Brain pericyte (primary cell): ENCODE results near the gene INTS6.

ENCODE experiments used
- DNase-seq: peaks from one replicate; pipeline ENCODE4 v3.0.0-alpha.2; 2012; ENCODE audit warnings: low read depth, low spot score

Gene INTS6

GRCh38 chr13:51405176-51405575 is 47.7 kb downstream of the INTS6 start:
- DNase-seq: no peak

GRCh38 chr13:51397262-51397941 is 55.4 kb downstream of the INTS6 start:
- DNase-seq: no peak

DNA sequence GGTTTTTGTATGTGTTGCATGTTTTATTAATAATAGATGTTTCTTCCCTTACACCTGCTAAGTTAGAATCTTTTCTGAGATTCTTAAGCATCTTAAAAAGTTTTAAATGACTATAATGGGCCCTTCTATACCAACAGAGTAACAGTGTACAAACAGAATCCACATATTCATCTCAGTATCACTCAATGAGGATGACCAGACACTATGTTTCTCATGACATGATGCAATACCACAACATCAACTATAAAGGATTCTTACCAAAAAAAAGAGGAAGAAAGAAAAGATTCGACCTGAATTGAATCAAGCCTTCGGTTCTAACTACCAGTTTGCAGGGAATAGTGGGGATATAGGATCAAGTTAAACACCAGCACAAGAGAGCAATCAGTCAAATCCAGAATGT is 56.5 kb downstream of the INTS6 start:
- DNase-seq: no peak

- no peak for DNase-seq
Measured at GRCh38 chr13:51394724-51395123, 58.1 kb downstream of the INTS6 start.

DNA sequence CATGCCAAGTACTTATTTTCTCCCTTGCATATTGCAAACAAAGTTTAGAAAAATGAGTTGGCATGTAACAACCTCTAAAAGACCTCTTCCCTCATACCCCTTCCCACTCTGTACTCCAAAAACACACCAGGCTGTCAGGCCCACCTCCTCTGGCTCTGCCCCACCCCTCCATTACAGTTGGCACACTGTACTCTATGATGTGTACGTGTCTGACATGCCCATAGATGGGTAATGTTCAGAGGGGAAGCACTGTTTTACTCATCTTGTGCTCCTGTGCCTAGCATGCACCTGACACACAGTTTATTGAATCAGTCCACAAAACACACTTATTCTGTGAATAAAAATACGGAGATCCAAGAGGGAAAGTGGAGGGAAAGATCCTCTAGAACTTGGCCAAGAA is 67.7 kb downstream of the INTS6 start:
- DNase-seq: no peak

- DNase-seq: no peak
Measured at GRCh38 chr13:51380269-51380668, 72.6 kb downstream of the INTS6 start.

DNA sequence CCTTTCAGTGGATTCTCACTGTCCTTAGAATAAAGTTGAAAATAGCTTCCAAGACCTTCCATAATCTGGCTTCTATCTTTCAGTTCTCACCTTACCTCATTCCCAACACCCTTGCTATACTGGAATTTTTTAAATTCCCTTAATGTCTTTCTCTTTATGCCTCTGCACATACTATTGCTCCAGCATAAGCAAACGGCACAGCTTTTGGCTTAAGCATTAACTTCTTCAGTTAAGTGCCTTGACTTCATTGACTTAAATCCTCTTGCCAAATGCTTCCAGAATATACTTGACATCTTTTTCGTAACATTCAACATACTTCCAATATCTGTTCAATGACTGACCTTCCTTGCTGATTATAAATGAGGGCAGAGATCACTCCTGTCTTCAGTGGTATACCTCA is 79.4 kb downstream of the INTS6 start:
- DNase-seq: no peak

DNA sequence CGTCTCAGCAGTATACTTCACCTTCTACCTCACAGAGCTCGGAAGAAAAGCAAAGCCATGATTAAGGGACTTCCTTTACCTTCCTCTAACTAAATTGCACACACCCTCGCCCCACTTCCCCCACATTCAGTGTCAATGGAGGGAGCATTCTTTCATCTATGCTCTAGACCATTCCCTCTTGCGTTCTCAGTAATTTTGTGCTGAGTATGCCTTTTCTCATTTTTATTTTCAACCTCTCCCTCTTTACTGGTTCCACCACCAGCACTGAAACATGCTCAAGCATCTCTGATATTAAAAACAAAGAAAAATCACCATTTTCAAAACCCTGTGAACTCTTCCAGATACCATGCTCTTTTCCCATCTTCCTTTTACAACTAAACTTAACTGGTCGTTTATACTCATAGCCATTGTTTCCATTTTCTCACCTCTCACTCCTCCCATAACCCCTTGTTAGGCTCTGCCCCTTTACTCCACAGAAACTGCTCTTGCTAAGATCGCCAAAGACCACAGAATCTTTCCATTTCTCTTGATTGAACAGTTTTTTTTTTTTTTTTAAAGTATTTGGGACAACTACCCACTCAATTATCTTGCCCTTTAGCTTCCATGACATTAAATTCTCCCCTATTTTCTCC is 81.0 kb downstream of the INTS6 start:
- DNase-seq: no peak

- no peak for DNase-seq
Measured at GRCh38 chr13:51370811-51371210, 82.0 kb downstream of the INTS6 start.

GRCh38 chr13:51370116-51370515 is 82.7 kb downstream of the INTS6 start:
- no peak for DNase-seq

DNA sequence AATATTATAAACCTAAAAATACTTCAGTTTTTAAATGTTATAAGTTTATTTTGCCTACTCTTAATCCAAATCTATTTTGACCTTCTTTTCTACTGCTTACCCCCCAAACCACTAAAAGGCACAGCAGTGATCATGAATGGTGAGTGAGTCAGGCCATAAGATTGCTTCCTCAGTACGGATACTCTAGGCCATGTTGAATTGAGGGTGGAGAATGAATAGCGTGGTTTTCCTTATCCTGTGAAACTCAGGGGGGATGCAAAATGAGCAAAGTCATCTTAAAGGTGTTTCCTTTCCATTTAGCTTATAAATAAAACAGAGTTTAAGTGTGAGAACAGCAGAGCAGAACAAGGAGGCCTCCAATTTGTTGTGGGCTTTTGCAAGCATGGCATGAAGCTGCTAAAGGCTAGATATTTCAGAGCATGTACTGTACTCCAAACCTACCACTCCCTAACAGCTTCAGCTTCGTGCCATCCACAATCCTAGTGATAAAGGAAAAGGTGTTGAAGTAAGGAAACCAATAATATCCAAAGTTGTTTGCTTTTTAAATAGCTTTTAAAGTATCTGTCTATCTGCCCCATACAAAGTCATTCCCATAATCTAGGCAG is 88.3 kb downstream of the INTS6 start:
- DNase-seq: no peak

GRCh38 chr13:51363625-51364024 is 89.2 kb downstream of the INTS6 start:
- DNase-seq: no peak

DNA sequence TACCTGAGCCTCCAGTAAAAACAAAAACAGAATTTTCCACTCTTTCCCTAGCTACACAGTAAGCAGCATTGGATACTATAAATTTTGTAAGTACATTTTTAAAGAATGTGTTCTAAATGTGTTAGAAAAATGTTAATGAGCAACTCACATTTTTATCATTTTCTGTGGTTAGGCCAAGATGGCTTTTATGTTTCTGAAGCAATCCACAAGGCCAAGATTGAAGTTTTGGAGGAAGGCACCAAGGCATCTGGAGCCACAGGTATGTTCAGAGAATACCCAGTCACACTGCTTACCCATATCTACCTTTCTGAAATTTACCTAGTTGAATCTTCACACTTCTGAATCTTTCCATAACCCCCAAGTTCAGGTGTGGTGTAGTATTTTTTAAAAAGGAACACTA is 91.7 kb downstream of the INTS6 start:
- no peak for DNase-seq

DNA sequence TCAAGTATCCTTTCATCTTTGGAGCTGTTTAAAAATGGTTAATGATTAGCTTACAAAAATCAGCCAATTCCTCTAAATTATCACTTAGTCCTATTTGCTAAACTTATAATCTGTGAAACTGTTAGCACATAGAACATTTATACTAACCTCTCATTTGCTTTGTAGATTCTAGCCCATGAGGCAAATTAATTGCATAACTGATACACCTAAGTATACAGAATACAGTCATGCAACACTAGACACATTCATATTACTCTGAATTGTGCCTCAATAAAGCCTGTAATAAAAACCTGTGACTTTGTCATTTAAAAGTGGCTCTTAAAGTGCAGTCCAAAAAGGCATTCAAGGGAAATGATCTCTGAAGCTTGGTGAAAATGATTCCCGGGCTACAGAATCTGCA is 92.3 kb downstream of the INTS6 start:
- no peak for DNase-seq

- DNase-seq: no peak
Measured at GRCh38 chr13:51359352-51359751, 93.5 kb downstream of the INTS6 start.

GRCh38 chr13:51357928-51358595 is 94.8 kb downstream of the INTS6 start:
- DNase-seq: no peak

DNA sequence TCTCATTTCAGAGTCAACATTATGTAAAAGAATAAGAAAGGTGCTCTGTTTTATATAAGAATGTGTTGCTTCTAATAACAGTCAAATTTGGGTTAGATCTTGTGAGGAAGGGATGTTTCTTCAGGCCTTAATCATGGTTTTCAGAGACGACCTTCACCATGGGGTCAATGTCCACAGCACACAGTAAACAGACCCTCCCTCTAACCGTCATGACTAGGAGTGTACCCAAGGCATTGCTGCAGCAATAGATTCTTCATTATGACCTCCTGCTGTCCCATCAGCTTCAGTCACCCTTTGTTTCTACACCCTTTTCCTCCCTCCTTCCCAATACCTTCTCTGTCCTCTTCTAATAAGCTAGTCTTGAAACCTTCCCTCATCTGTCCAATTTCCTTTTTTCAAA is 97.6 kb downstream of the INTS6 start:
- DNase-seq: no peak

DNA sequence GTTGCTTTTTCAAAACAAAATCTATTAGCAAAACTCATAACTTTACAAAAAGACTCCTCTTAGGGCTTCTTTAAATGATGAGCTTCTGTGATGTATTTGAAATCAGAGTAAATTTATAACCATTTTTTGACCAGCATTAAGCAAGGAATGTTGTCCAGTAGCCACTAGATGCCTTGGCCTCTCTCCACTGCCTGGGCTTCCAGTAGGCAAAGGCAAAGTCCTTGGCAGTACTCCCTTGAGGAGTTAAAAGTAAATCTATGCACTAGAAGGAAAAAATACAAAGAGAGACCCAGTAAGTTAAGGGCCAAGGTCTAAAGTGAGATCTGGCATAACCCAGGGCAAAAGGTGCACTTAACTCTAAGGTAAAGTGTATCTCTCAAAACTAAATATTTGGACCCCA is 103.8 kb downstream of the INTS6 start:
- no peak for DNase-seq

- DNase-seq: no peak
Measured at GRCh38 chr13:51348069-51348967, 104.5 kb downstream of the INTS6 start.

- DNase-seq: no peak
Measured at GRCh38 chr13:51347099-51347498, 105.7 kb downstream of the INTS6 start.

- DNase-seq: no peak
Measured at GRCh38 chr13:51346397-51346796, 106.4 kb downstream of the INTS6 start.

DNA sequence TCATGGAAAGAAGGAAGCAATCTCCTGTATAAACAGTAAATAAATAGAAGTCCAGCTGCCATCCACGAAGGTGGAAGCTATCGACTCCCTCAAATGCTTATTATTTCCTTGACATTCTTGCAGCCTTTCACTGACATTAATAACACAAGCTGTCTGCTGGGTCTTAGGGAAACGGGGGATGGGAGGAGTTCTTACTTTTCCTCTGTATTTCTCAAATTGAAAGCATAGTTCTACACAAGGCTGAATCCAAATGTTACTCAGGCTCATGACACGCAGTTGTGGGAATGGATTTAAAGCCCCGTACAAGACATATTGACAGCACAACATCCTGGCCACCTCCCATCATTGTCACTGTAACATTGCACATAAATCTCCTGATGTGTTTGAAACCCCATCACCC is 109.4 kb downstream of the INTS6 start:
- no peak for DNase-seq
